Activated T-cell treated with anti-CD3 and anti-CD28 coated beads for 1 hour (primary cell): Measurements from ENCODE around the gene SPATS1.

Experiments used
- DNase-seq: peaks from one replicate; pipeline ENCODE4 v3.0.0-alpha.2; 2020; ENCODE audit warnings: low read depth

The SPATS1 gene, protein sequence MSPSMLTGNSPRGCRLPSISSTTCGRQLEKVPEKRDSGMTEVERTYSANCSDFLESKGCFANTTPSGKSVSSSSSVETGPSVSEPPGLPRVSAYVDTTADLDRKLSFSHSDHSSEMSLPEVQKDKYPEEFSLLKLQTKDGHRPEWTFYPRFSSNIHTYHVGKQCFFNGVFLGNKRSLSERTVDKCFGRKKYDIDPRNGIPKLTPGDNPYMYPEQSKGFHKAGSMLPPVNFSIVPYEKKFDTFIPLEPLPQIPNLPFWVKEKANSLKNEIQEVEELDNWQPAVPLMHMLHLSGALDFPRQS

DNA sequence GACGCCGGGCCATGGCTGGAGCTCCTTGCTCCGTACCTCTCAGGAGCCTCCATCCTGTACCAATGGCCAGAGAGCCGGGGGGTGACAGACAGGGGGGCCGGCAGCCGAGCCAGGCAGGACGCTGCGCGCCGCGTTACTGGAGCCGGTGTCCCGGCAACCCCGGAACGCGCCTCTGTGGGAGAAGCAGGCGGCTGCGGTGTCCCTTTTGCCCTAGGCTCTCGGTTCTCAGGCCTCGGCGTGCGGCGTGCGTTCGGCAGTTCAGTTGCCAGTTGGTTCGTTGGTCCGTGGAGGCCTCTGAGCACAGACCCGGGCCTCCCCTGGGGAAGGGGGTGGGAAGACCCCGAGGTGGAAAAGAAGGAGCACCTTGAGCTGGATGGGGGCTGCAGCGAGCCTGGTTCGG, at the start of gene SPATS1:
Gene SPATS1, plus strand, starts transcription at position 162 of the 400 bp plus-strand sequence. CDS start 446 bp downstream, outside the sequence.
- no peak for DNase-seq

DNA sequence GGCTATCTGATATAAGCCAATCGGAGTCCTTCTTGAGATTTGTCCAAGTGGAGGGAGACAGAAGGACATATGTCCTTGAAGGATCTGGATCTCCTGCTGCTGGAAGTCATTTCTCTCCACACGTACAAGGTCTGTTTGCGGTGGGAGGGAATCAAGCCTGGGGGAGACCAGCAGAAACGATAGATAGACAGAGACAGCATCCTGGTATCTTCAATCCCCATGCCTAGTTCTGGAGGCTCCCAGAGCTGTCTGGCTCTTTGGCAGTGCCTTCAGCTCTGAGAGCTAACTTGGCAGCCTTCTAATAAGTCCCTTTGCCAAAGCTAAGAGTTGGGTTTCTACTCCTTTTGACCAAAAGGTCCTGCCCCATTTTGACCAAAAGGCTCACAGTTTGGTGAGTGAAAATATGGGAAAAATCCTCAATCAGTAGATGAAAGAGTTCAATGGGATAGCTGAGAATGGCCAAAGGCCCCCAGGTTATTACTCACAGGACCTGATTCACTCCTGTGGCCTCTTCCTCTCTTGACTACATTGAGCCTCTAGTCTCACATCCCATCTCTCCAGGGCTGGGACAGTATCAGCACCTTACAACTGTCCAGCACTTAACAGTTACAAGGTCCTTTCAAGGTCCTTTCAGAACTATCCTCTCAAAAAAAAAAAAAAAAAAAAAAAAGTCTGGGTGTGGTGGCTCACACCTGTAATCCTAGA, 49.6 kb upstream of the SPATS1 start:
- no peak for DNase-seq

DNA sequence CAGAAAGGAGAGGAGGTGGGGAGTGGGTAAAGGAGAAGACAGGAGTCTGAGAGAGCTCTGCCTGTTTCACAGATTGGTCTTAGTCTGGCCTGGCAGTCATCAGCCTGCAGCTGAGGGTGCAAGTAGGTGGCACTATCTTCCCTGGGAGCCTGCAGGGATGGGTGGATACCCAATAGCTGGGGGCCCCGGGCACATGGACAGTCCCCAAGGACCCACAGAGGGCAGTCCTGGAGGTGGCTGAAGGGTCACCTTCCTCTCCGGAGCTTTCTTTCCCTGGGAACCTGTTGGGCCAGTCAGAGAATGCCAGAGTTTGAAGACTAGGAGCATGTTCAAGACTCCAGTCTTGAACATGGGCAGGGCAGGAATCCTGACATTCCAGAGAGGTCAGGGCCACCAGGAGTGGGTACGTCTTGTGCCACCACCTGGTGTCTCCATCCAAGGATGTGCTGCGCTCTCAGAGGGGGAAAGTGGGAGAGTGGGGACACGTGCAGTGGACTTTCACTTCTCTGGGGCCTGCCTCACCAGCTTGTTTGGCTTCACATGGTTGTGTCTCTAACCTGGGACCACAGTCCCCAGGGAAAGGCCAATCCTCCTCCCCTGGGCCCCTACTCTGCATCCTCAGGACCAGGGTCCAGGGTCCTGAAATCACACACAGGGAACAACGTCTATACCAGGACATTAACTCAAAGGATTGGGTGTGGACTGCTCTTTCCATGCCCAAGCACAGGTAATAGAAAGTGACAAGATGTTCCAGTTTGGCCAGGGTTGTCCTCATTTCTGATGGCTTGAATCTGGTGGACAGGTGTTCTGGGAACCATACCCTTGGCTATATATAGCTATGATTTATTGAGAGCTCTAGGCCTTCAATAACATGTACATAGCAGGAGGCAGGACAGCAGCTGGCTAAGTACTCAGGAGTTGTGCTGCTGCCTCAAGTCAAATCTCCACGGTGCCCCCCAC, 47.3 kb upstream of the SPATS1 start:
- DNase-seq, result no peak

DNA sequence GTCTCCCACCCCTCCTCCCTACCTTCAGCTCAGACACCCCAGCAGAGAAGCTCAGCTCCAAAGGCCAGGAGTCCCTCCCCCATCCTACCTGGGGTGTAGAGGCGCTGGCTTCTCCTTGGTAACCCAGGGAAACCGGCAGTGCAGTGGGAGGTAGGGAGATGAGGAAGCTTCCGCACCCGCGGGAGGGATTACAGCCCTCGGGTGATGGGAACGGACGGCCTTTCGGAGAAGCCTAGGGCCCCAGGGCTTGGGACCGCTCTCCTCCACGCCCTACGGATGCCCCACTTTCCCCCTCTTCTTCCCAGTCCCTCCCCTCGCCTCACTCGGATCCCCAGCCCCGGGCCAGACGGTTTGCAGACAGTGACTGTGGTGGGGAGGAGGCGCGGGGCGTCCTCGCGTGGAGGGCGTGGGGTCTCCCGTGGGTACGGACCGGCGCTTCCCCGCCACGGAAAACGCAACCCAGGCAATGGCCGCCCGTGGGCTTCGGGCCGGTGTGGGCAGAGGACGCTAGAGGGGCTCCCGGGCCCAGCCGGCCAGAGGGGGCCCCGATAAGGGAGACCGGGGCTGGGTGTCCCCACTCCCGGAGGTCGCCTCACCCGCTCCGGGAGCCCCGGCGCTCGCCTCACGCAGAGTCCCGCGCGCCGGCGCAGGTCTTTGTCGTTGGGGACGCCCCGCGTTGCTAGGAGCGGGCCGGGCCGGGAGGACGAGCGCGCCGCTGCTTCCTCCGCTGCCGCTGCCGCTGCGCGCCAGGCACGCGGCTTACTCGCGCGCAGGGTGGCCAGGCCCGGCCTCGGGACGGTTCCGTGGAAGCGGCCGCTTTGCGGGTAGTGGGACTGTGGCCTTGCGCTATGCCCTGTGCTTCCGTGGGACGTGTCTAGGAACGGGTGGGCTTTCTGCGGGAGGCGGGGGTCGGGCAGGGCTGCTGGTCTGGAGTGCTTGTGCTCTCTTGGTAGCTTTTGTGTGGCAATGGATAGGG, 45.1 kb upstream of the SPATS1 start:
- peak; percentile 44 for DNase-seq

DNA sequence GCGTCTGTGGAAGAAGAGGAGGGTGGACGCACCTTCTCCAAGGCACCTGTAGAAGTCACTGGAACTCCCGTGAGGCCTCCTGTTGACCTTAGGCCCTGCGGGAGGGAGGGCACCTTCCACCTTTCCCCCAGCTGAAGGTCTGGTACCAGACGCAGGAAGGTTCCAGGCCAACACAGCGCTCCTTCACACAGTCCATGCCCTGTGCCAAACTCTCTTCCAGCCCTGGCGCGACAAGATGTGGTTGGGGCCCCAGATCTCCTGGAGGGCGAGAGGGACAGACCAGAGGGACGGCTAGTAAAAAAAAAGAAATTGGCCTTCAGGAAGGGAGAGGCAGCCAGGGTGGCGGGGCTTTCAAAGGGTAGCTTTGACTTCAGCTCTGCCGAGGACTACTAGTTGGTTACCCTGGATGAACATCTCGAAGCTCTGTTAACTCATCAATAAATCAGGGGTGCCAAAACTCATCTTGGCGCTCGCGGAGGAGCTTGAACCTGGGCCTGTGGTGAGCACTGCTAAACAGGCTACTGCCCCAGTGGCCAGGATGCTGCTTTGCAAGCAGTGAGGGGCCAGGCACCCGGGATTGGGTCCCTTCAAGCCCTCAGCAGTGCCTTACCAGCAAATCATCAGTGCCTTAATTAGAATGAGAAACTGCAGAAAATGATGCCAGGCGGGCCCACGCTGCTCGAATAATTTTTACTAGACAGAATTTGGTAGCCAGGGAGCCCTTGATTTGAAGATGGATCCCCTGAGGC, 44.2 kb upstream of the SPATS1 start:
- no peak for DNase-seq

DNA sequence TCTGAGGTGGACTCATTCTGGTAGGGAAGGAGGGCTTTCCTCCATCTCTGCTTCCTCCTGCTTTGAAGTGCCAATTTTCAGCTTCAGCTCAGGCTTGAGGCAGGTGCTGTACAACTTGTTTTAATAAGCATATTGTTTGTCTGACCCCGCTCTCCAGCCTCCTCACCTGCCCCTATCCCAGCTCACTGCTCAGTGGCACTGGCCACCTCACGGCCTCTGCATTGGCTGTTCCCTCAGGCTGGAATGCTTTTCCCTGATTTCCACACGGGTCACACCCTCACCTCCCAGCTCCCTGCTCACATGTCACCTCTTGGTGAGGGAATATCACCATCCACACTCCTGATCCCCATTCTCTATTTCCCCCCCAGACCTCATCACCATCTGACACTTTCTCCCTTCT, 43.6 kb upstream of the SPATS1 start:
- DNase-seq, result no peak

DNA sequence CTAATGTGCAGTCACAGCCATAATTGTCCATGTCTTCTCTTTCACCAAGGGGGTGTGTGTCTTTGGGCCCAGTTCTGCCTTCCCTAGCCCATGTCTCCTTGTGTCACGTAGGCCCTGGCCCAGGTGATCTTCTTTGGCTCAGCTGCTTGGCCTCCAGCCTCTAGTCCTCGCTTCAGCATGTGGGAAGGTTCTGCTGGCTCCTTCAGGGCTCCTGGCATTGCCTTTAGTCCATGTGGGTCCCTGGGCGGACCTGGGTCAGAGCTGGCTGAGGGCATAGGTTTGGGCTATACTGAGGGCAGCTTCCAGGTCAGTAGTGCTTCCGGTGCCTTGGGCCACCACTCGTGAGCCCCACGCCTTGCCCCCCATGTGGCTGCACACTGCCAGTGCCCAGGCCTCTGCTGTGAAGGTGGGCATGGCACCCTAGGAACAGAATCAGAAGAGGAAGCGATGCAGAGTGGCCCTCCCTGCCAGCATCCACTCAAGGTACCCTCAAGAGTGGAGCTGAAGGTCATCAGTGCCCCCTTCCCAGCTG, 42.1 kb upstream of the SPATS1 start:
- DNase-seq, result no peak

DNA sequence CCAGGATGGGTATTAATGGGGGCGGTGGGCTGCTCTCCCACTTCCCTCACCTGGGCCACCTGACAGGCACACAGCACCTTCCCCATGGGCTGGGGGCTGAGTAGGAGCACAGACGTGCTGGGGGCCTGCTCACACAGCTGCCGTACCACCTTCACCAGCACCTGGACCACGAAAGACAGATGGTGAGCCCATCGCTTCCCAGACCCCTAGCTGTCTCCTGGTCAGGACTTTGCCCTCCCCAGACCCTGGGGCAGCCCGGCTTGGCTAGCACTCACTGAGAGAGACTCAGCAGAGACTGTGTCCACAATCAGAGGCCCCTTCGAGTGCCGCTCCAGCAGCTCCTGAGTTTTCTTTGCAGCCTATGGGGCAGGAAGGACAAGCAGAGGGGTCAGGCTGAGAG, 41.3 kb upstream of the SPATS1 start:
- no peak for DNase-seq

DNA sequence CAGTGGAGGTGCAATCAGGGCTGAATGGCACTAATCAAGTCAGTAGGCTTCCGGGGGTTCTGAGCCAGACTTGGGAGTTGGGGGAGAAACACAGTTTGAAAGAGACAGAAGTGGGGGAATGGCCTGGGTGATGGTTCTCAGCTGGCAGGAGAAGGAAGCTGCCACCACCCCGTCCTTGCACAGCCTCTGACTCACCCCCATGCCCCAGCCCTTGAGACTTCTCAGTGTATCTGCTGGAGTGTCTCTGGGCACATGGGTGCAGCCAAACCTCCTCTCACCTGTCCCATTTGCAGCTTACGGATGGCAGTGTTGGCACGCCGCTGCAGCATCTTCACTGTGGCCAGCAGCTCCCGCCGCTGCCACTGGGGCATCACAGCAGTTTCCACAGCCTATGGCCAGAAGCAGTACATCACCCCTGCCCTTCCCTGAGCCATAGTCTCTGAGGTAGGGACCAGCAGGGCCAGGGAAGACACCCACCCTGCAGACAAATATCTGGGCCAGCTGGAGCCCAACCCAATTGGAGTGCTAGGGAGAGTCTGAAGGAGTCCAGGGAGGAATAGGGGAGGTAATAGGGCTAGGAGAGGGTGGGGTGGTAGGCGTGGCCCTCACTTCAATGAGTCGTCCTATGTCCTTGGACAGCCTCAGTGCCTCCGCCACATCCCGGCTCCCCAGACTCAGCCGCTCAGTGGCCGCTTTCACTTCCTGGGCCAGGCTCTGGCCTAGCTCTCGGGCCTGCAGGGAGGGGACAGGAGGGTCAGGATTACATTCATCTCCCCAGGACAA, 40.5 kb upstream of the SPATS1 start:
- no peak for DNase-seq

DNA sequence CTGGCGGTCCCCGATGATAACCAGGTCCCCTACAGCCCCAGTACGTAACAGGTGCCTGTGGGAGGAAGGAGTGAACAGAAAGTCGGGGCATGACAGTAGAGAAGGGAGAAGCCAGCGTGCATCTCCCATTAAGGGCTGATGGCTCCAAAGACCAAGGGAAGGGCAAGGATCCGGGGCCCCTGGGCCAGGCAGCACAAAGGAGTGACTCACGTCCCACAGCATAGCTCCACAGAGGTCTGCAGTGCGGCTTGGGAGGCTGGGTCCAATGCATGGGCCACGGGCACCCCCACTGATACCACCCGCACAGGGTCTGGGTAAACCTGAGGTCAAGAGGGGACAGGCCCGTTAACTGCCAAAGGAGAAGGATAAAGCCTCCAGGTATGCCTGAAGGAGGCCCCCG, 39.6 kb upstream of the SPATS1 start:
- DNase-seq, result no peak

DNA sequence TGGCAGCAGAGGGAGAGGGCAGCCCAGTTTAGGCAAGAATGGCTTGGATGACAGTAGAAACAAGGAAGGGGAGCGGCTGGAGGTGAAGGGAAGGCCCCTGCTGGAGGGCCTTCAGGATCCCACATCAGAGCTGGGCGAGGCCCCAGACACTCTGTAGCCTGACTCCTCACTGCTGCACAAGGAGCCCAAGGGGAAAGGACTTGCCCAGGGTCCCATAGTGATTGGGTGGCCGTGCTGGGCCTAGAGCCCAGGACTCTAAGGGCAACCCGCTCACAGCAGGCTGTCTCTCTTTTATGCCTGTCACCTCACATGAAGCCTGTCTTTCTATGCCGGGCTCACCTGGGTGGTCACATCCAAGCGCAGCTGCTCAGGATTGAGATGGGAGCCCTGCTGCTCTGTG, 38.6 kb upstream of the SPATS1 start:
- no peak for DNase-seq

DNA sequence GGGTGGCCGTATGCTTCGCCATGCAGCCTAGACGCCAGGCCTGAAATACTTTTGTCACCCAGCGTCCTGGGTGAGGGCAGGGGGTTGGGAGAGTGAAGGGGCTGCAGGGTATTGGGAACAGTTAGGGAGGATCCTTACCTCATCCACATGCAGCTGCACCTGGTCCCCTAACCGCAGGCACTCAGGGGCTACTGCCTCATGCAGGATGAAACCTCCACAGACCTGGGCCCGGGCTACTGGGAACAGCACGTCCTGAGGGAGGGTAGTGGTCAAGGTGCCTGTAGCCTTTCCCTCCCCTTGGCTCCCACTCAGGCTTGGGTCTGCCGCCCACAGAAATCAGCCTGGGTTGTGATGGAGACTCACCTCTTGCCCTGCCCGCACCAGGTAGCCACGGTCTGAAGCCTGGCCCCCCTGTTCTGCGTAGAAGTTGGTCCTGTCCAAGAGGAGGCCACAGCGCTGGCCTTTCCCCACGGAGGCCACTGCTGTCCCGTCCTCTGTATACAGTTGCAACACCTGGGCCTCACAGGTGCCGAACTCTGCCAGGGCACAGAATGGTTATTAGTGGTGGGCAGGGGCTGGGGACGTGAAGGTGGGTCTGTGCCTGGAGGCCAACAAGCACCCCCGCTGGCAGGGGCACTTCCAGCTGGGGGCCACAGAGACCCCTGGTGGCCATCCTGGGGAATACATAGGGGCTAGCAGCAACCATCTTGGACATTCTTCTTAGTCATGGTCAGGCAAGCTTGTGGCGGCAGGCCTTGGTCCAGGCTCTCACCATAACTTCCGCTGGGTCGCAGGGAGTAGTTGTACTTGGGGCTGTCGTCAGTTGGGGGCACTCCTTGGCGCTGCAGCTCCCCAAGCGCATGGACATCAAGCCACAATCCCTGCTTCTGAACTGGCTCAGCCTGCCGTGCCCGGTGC, 37.9 kb upstream of the SPATS1 start:
- DNase-seq, result peak; percentile 25

DNA sequence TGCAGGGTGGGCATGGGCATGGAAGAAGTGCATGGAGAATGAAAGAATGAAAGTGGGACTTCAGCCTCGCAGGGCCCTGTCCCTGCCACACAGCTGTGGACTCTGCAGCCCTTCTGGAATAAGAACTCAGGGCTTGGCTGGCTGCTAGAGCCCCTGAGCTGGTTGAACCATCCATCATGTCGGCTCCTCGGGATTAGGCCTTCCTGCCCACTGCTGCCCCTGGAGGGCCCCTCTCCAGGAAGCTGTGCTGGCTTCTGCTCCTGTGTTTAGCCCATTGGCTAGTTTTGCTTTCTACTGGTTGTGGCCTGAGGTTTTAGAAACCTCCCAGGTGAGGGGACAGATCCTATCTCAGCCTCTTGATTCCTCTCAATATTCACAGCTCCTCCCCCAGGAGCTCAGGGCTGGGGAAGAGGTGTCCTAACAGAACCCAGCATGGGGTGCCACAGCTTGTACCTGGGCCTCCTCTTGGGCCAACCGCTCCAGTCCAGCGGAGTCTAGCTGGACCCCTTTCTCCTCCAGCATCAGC, 37.2 kb upstream of the SPATS1 start:
- DNase-seq, result no peak

DNA sequence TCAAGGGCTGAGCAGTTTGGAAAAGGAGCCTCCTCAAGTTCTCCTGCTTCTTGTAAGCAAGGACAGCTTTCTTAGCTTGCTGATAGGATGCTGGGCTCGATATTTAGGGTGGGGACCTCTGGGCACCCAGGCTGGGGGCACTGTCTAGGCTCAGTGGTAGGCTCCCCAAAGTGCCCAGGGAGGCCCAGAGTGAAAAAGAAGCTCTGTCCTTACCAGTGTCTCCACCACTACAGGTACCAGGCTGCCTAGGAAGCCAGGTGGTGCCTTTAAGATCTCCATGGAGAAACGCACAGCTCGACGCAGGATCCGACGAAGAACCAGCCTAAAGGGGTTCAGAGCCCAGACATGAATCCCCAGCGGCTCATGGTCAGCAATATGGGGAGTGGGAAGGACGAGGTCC, 35.7 kb upstream of the SPATS1 start:
- no peak for DNase-seq

DNA sequence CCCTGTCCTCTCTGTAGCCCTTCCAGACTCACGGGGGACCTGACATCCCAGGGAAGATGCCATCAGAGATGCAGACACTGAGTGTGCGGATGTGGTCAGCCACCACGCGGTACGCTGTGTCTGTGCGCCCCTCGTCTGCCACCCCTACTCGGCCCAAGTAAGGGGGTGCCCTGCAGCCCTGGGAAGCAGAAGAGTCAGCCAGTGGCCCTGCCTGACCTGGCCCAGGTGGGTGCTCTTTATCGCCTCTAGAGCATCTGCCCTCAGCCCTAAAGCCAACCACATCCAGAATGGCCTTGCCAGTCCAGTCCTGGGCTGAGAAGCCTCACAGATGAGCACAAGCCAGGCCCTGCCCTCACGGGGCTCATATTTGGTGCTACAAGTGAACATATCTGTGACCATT, 35.2 kb upstream of the SPATS1 start:
- DNase-seq, result no peak

DNA sequence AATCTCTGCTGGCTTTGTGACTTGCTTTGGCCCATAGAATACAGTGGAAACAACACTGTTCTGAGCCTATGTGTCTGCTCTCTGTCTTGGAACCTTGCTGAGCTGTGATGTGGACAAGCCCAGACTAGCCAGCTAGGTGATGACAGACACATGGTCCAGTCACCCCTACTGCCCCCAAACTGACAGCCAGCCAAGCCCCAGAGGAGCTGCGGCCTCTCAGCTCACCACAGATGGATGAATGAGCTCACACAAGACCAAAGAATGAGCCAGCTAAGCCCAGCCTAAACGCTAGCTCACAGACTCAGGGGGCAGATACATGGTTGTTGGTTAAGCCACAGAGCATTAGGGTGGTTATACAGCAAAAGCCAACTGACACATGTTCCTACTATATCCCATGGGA, 33.4 kb upstream of the SPATS1 start:
- no peak for DNase-seq

DNA sequence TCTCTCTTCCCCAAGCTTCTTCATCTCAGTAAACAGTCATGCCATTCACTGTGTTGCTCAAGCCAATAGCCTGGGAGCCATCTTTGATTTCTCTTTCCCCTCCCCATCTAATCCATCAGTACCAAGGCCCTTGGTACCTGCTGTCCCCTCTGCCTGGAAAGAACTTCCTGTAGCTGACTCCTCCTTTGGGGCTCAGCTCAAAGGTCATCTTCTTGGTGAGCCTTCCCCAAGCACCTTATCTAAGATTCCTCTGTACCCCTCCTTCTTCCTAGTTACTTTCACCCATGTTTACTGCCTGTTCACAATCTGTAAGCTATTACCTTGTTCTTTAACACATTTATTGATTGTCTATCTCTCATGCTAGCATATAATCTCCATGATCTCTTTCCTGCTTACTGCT, 32.8 kb upstream of the SPATS1 start:
- no peak for DNase-seq

DNA sequence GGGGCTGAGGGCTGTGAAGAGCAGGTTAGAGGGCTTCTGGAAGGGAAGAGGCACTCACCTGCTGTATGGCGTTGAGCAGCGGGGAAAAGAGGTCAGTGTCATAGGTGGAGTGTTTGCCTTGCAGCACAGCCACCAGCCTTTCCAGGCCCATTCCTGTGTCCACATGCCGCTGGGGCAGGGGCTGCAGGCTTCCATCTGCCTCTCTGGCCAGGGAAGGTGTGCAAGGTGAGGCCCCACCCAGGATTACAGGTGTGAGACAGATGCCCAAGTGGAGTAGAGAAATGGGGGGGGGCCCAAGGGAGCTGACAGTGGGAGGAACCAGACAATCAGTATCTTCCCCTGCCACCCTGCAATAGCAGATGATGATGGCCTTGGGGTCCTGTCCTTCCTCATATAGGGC, 32.2 kb upstream of the SPATS1 start:
- no peak for DNase-seq
